CD4-positive, alpha-beta T cell treated with Interleukin-12 subunit alpha and Interleukin-12 subunit beta, for 1 hour (primary cell): Measurements from ENCODE around the gene APLF.
"Not testable (repeated sequence)": the region's sequence is repeated elsewhere in the genome, so short reads cannot be mapped to it uniquely, and the experiment has no call there.

Experiments used
- DNase-seq: peaks from one replicate; pipeline ENCODE4 v3.0.0-alpha.2; 2020

APLF gene

GRCh38 chr2:68536000-68536399 lies 68.6 kb downstream of the APLF start:
- no peak for DNase-seq

- DNase-seq, result no peak
Measured at GRCh38 chr2:68537011-68537410, 69.6 kb downstream of the APLF start.

DNA sequence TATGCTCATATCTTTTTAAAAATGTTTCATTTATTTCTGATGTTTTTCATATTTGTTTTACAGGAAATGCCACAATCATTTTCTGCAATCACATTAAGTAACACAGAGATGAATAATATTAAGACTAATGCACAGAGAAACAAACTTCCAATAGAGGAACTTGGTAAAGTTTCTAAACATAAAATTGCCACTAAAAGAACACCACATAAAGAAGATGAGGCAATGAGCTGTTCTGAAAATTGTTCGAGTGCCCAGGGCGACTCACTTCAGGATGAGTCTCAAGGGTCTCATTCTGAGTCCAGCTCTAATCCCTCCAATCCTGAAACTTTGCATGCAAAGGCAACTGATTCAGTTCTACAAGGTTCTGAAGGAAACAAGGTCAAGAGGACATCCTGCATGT lies 70.4 kb downstream of the APLF start:
- DNase-seq, result no peak

DNA sequence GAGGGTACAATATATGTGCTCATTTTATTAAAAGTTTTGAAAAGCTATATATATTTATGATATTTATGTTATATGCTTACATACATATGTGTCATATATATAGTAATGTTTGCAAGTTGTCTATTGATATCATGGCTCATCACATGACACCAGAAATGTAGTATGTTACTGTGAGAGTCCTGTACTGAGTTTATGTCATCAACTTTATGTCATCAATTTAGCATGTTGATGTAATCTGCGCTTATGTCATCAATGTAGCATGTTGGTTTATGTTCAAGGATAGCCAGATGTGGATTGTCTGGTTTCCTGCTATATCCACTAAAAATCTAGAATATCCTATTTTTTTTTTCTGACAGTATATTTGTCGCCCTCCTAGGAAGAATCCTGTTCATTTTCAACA lies 77.4 kb downstream of the APLF start:
- DNase-seq, result no peak

- no peak for DNase-seq
Measured at GRCh38 chr2:68548396-68548795, 81.0 kb downstream of the APLF start.

- DNase-seq, result no peak
Measured at GRCh38 chr2:68553098-68553497, 85.7 kb downstream of the APLF start.

- DNase-seq, result not testable (repeated sequence)
Measured at GRCh38 chr2:68555425-68556206, 88.2 kb downstream of the APLF start.

DNA sequence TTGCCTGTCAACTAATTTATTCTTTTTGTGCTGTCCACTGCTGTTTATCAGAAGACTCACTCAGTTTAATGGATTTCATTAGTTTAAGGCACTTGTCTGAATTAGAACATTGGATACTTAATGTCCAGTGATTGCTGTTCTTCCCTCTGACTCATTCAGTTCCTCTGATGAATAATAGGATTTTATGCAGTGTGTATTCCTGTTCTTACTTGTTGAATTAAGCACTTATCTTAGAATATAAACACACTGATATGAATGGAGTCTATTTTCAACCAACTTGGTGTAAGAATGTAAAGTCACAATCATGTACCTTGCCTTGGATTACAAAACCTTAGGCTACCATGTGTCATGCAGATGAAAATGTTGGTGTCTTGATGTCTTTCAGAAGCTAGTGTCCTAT lies 89.0 kb downstream of the APLF start:
- no peak for DNase-seq

- no peak for DNase-seq
Measured at GRCh38 chr2:68558576-68558975, 91.2 kb downstream of the APLF start.

DNA sequence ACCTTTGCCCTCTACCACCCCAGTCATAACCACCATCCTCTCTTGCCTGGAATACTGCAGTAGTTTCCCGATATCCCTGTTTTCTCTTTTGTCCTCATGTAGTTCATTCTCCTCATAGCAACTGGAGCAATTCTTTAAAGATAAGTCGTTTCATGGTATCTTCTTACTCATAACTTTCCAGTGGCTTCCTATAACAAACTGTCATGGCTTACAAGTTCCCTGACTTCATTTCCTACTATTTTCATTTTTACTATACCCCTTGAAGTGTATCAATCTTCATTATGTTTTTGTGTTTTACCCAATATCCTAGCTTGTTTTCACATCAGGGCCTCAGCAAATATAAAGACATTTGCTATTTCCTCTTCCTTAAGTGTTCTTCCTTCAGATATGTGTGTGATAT lies 92.3 kb downstream of the APLF start:
- no peak for DNase-seq

GRCh38 chr2:68560545-68560944 lies 93.2 kb downstream of the APLF start:
- no peak for DNase-seq

GRCh38 chr2:68561372-68561771 lies 94.0 kb downstream of the APLF start:
- DNase-seq, result no peak

DNA sequence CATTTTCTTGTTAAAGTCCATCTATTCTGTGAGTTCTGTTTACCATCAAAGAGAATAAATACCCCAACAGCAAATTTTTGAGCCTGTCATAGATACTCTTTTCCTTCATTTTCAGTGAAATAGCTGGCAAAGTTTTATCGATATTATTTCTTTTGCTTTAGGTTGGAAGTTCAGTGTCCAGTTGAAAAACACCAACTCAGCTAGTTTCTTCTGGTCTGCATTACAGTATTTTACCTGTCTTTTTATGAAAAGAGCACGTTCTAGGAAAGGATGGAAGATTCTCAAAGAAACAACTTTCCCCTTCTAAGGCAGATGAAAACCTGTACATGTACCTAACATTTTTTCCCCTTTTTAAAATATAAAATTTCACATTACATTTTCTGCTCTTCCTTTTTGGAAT lies 95.5 kb downstream of the APLF start:
- no peak for DNase-seq

GRCh38 chr2:68564426-68564825 lies 97.0 kb downstream of the APLF start:
- DNase-seq, result no peak

- no peak for DNase-seq
Measured at GRCh38 chr2:68565273-68565672, 97.9 kb downstream of the APLF start.

DNA sequence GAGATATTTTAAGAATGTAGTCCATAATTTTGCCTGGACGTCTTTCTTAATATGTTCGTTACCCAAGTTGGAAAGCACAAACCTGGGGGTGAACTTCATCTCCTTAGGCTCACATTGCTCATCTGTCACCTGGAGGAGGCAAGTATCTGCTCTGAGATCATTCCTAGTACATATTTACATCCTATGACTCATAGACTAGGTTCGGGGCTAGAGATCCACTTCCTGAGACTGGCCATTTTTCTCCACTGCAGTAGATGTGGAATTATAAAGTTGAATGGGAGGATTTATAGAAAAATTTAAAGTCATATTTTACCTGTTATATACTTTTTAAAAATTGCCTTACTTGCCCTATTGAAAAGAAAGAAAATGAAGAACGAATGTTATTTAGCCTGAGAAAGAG lies 98.5 kb downstream of the APLF start:
- DNase-seq, result no peak

DNA sequence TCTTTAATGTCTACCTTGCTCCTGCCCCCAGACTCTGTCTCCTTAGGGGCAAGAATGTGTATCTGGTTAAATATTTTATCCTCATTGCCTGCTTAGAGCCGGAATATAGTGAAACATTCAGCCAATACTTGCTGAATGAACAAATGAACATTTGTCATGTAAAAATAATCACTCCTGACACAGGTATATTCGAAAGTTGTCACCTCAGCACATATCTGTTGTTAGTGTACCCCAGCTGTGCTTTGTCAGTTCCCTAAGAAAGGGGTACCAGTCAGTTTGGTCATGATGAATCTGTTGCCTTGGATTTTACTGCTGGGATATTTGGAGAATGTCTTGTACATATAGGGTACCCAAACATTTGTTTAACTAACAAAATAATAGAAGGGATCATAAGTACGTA lies 99.0 kb downstream of the APLF start:
- no peak for DNase-seq

DNA sequence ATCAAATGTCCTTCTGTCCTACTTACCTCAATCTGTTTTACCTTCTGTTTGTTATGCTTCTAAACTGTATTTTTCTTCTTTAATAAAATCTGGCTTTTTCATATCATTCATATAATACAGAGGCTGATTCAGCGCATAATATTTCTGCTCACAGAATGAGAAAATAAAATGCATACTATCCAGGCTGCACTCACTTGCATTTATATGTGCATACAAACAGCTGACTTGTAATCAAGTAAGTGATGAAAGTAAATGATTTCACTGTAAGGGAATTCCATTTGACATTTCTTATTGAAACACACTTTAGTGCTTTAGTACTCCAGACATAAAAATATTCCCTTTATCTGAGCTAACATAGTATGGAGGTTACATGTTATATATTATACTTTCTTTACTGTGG lies 100.7 kb downstream of the APLF start:
- DNase-seq, result no peak

GRCh38 chr2:68569604-68570003 lies 102.2 kb downstream of the APLF start:
- DNase-seq, result no peak

DNA sequence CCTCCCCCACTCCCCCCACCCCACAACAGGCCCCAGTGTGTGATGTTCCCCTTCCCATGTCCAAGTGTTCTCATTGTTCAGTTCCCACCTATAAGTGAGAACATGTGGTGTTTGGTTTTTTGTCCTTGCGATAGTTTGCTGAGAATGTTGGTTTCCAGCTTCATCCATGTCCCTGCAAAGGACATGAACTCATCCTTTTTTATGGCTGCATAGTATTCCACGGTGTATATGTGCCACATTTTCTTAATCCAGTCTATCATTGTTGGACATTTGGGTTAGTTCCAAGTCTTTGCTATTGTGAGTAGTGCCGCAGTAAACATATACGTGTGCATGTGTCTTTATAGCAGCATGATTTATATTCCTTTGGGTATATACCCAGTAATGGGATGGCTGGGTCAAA lies 103.0 kb downstream of the APLF start:
- DNase-seq, result not testable (repeated sequence)

- DNase-seq, result no peak
Measured at GRCh38 chr2:68574202-68574791, 106.9 kb downstream of the APLF start.

DNA sequence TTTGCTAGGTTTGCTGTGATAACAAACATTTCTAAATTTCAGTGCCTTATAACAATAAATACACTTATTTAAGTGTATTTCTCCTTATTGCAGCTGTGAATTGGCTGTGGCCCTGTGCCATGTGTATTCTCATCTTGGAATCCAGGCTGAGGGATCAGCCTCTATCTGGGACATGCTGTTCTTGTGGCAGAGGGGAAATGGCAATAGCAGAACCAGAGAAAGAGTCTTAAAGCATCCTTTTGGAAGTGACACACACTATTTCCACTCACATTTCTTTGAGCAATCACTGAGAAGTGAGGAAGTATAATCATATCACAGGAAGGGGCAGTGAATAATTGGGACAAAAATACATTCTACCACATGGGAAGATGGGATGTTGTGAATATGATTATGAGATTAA lies 109.8 kb downstream of the APLF start:
- DNase-seq, result no peak

- DNase-seq, result no peak
Measured at GRCh38 chr2:68579689-68580088, 112.3 kb downstream of the APLF start.

DNA sequence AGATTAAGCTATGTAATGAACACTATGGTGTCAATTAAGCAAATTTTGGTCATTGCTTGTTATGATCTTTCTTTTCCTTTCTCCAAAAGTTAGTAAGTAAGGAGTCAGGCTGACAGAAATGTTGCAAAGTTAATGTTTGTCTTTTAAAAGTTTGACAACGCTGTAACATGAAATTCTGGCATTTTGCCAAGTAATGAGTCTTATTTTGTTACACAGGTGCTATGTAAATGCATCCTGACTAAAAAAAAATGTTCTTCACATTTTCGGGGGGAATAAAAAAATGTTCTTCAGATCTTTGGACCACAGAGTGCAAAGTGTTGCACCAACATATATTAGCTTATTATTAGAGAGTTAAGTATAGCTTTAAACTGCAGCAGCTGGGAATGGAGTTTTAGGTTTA lies 121.2 kb downstream of the APLF start:
- no peak for DNase-seq

DNA sequence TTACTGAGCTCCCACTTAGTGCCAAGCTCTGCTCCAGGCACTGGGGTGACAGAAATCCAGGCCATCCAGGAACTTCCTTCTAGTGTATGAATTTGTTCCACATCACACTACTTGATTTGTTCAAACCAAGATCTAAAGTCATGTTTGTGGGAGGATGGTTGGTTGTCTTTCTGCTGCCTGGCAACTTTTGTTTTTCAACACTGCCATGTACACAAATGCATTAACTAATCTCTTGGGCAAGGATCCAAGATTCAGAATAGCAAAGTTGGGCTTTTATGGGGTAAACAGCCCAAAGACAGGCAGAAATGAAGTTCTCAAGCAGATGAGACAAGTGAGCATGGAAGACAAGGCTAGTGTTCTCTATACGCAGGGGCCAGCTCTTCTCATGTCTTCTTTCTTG lies 122.6 kb downstream of the APLF start:
- no peak for DNase-seq
